Stomach smooth muscle (tissue), 2 donors: ENCODE data around the gene MBP.

ENCODE experiments used
- H3K27ac ChIP-seq: one replicate; pipeline ENCODE4 v1.7.0; 2013; ENCODE audit warnings: mild to moderate bottlenecking, low read length, inconsistent platforms
- H3K27me3 ChIP-seq, 2 donors: one replicate each; pipeline ENCODE4 v1.7.0; 2013; ENCODE audit warnings: low read length in 2 of 2; ENCODE audit not compliant: insufficient read depth in 2 of 2, control insufficient read depth in 1 of 2
- H3K36me3 ChIP-seq, 2 donors: one replicate each; pipeline ENCODE4 v1.7.0; 2013; ENCODE audit warnings: low read length in 2 of 2; ENCODE audit not compliant: control insufficient read depth in 2 of 2, insufficient read depth in 2 of 2
- H3K4me1 ChIP-seq: one replicate; pipeline ENCODE4 v1.7.0; 2013; ENCODE audit warnings: low read length; ENCODE audit not compliant: control insufficient read depth, insufficient read depth
- H3K4me3 ChIP-seq, 2 donors: one replicate each; pipeline ENCODE4 v1.7.0; 2013; ENCODE audit warnings: low read length in 2 of 2
- H3K9ac ChIP-seq, 2 donors: one replicate each; pipeline ENCODE4 v1.7.0; 2013; ENCODE audit warnings: low read length in 2 of 2, mild to moderate bottlenecking in 1 of 2
- H3K9me3 ChIP-seq, 2 donors: one replicate each; pipeline ENCODE4 v1.7.0; 2013; ENCODE audit warnings: low read length in 2 of 2; ENCODE audit not compliant: control insufficient read depth in 2 of 2
- donor health status: healthy.
- donor health status: Pancreatic carcinoma.

MBP gene

GRCh38 chr18:77060151-77060550 is 72.4 kb downstream of the MBP start:
- Histone ChIP-seq H3K4me3 (no peak overlapping the region), H3K27ac (no peak overlapping the region), H3K9ac (no peak overlapping the region), H3K27me3 (no peaks in the 10 kb centered on the region), H3K4me1 (peaks cover 29% of the 10 kb centered on the region), H3K9me3 (no peaks in the 10 kb centered on the region), H3K36me3 (peaks cover 0 to 12% of the 10 kb centered on the region in 2 donors)

- no peak overlapping the region for H3K27ac ChIP-seq
- H3K4me1 ChIP-seq, result peaks cover 35% of the 10 kb centered on the region
- H3K4me3 ChIP-seq, result no peak overlapping the region
- H3K36me3 ChIP-seq, result peaks cover 0 to 12% of the 10 kb centered on the region in 2 donors
- no peaks in the 10 kb centered on the region for H3K27me3 ChIP-seq
- no peak overlapping the region for H3K9ac ChIP-seq
- no peaks in the 10 kb centered on the region for H3K9me3 ChIP-seq
Observed at GRCh38 chr18:77059294-77059916, 73.2 kb downstream of the MBP start.

GRCh38 chr18:77058290-77058835 is 74.2 kb downstream of the MBP start:
- no peak overlapping the region for H3K27ac ChIP-seq
- H3K4me1 ChIP-seq, result peaks cover 41% of the 10 kb centered on the region
- peak overlapping the region in 1 of 2 donors; percentile 40 for H3K4me3 ChIP-seq
- no peaks in the 10 kb centered on the region for H3K27me3 ChIP-seq
- H3K9ac ChIP-seq, result no peak overlapping the region
- H3K36me3 ChIP-seq, result peaks cover 3 to 12% of the 10 kb centered on the region in 2 donors
- no peaks in the 10 kb centered on the region for H3K9me3 ChIP-seq

- peaks cover 35% of the 10 kb centered on the region for H3K4me1 ChIP-seq
- peaks cover 3 to 4% of the 10 kb centered on the region in 2 donors for H3K36me3 ChIP-seq
- no peaks in the 10 kb centered on the region for H3K27me3 ChIP-seq
- H3K4me3 ChIP-seq, result no peak overlapping the region
- no peaks in the 10 kb centered on the region for H3K9me3 ChIP-seq
- H3K27ac ChIP-seq, result peak overlapping the region; percentile 46
- H3K9ac ChIP-seq, result no peak overlapping the region
Observed at GRCh38 chr18:77057006-77057395, 75.6 kb downstream of the MBP start.

- H3K36me3 ChIP-seq, result peaks cover 3 to 4% of the 10 kb centered on the region in 2 donors
- no peaks in the 10 kb centered on the region for H3K9me3 ChIP-seq
- no peaks in the 10 kb centered on the region for H3K27me3 ChIP-seq
- H3K4me1 ChIP-seq, result peaks cover 35% of the 10 kb centered on the region
- H3K9ac ChIP-seq, result no peak overlapping the region
- peak overlapping the region; percentile 46 for H3K27ac ChIP-seq
- H3K4me3 ChIP-seq, result no peak overlapping the region
Observed at GRCh38 chr18:77056344-77057005, 76.1 kb downstream of the MBP start.

GRCh38 chr18:77055429-77056300 is 76.9 kb downstream of the MBP start:
- Histone ChIP-seq H3K36me3 (peaks cover 0 to 4% of the 10 kb centered on the region in 2 donors), H3K4me3 (no peak overlapping the region), H3K4me1 (peaks cover 35% of the 10 kb centered on the region), H3K27ac (peak overlapping the region; percentile 46), H3K27me3 (no peaks in the 10 kb centered on the region), H3K9me3 (no peaks in the 10 kb centered on the region), H3K9ac (no peak overlapping the region)

GRCh38 chr18:77054606-77055428 is 77.8 kb downstream of the MBP start:
- Histone ChIP-seq H3K4me3 (peak overlapping the region in 1 of 2 donors; percentile 8), H3K9ac (no peak overlapping the region), H3K27ac (peak overlapping the region; percentile 24), H3K9me3 (no peaks in the 10 kb centered on the region), H3K36me3 (peaks cover 0 to 4% of the 10 kb centered on the region in 2 donors), H3K4me1 (peaks cover 35% of the 10 kb centered on the region), H3K27me3 (no peaks in the 10 kb centered on the region)

GRCh38 chr18:77054288-77054605 is 78.3 kb downstream of the MBP start:
- peak overlapping the region; percentile 24 for H3K27ac ChIP-seq
- H3K9me3 ChIP-seq, result no peaks in the 10 kb centered on the region
- no peak overlapping the region for H3K9ac ChIP-seq
- peaks cover 0 to 4% of the 10 kb centered on the region in 2 donors for H3K36me3 ChIP-seq
- H3K4me3 ChIP-seq, result no peak overlapping the region
- no peaks in the 10 kb centered on the region for H3K27me3 ChIP-seq
- peaks cover 35% of the 10 kb centered on the region for H3K4me1 ChIP-seq

GRCh38 chr18:77053616-77054287 is 78.8 kb downstream of the MBP start:
- no peaks in the 10 kb centered on the region for H3K27me3 ChIP-seq
- H3K4me1 ChIP-seq, result peaks cover 35% of the 10 kb centered on the region
- no peak overlapping the region for H3K4me3 ChIP-seq
- no peak overlapping the region for H3K9ac ChIP-seq
- peak overlapping the region; percentile 24 for H3K27ac ChIP-seq
- H3K36me3 ChIP-seq, result peaks cover 0 to 4% of the 10 kb centered on the region in 2 donors
- H3K9me3 ChIP-seq, result no peaks in the 10 kb centered on the region

GRCh38 chr18:77052983-77053309 is 79.6 kb downstream of the MBP start:
- Histone ChIP-seq H3K36me3 (peaks cover 0 to 4% of the 10 kb centered on the region in 2 donors), H3K9ac (no peak overlapping the region), H3K27ac (peak overlapping the region; percentile 24), H3K27me3 (no peaks in the 10 kb centered on the region), H3K9me3 (no peaks in the 10 kb centered on the region), H3K4me3 (no peak overlapping the region), H3K4me1 (peaks cover 29% of the 10 kb centered on the region)
